Peyer's patch (tissue), 4 donors: ENCODE results near the gene ACTR1B. TPM values are rescaled to one million over a fixed set of nuclear protein-coding genes. Genes with fewer than 3 reads are reported as not detected.

Source experiments
- DNase-seq, 3 donors: peaks; one replicate each; pipeline ENCODE4 v3.0.0-alpha.2; 2017 to 2019
- H3K27ac ChIP-seq, 4 donors: fragments of 200-600 bp; sonication (generic); one replicate each; pipeline ENCODE4 v1.5.1; 2016 to 2019
- H3K27me3 ChIP-seq, 2 donors: fragments of 200-600 bp; sonication (generic); one replicate each; pipeline ENCODE4 v1.5.1; 2019
- H3K36me3 ChIP-seq, 3 donors: fragments of 200-600 bp; sonication (generic); one replicate each; pipeline ENCODE4 v1.5.1; 2016 to 2019
- H3K4me1 ChIP-seq, 4 donors: fragments of 200-600 bp; sonication (generic); one replicate each; pipeline ENCODE4 v1.5.1; 2016 to 2019
- H3K4me3 ChIP-seq, 4 donors: fragments of 200-600 bp; sonication (generic); 1 replicate in 3 of 4; 2 replicates in 1 of 4; pipeline ENCODE4 v1.5.1; 2016 to 2019; ENCODE audit warnings: mild to moderate bottlenecking in 1 of 4
- H3K9me3 ChIP-seq, 4 donors: fragments of 200-600 bp; sonication (generic); one replicate each; pipeline ENCODE4 v1.5.1; 2016 to 2019; ENCODE audit warnings: mild to moderate bottlenecking in 1 of 4
- CTCF ChIP-seq, 6 experiments: fragments of 450-650 bp in 4 of 6; fragments of 200-600 bp in 2 of 6; sonication (generic) in 1 of 6; IDR thresholded peaks; one replicate each; pipeline ENCODE4 v1.5.1; 2017 to 2019; ENCODE audit warnings: antibody characterized with exemption in 6 of 6, mild to moderate bottlenecking in 3 of 6, moderate library complexity in 1 of 6
- POLR2A ChIP-seq, 2 donors: fragments of 450-650 bp; IDR thresholded peaks; one replicate each; pipeline ENCODE4 v1.5.1; 2017; ENCODE audit warnings: antibody characterized with exemption in 2 of 2, mild to moderate bottlenecking in 2 of 2, moderate library complexity in 2 of 2
- total RNA-seq, 4 donors: library from RNA; depleted of rRNA; stranded (reverse); fragments of >200 nt; gene quantifications; one replicate each; pipeline ENCODE4 v1.1.0, GENCODE V29; 2016

Gene ACTR1B
- total RNA-seq, 4 donors from 2014 or later = 64.3 to 151 (median 89.1) TPM

- no peaks in the 10 kb centered on the region for H3K9me3 ChIP-seq
These were observed 39.1 kb upstream of the ACTR1B start for GRCh38 chr2:97702731-97703470.

GRCh38 chr2:97701851-97702465 lies 38.1 kb upstream of the ACTR1B start:
- no peak for TF ChIP-seq CTCF (IDR thresholded peaks at IDR 0.05)
- TF ChIP-seq POLR2A (IDR thresholded peaks at IDR 0.05) = no peak
- Histone ChIP-seq H3K4me1 (no peaks in the 10 kb centered on the region), H3K9me3 (no peaks in the 10 kb centered on the region), H3K27me3 (no peaks in the 10 kb centered on the region), H3K36me3 (no peaks in the 10 kb centered on the region), H3K4me3 (no peak overlapping the region), H3K27ac (no peak overlapping the region)
- peak in 1 of 3 donors; percentile 24 for DNase-seq

More at GRCh38 chr2:97702731-97703470, 39.1 kb upstream of the ACTR1B start:
- Histone ChIP-seq H3K36me3 (no peaks in the 10 kb centered on the region), H3K4me1 (peaks cover 0 to 9% (median 0%) of the 10 kb centered on the region in 4 donors), H3K4me3 (no peak overlapping the region), H3K27me3 (no peaks in the 10 kb centered on the region), H3K27ac (no peak overlapping the region)
- TF ChIP-seq POLR2A (IDR thresholded peaks at IDR 0.05) (no peak), CTCF (IDR thresholded peaks at IDR 0.05) (no peak)
- peak in 1 of 3 donors; percentile 13 for DNase-seq

GRCh38 chr2:97701186-97701585 lies 37.3 kb upstream of the ACTR1B start:
- Histone ChIP-seq H3K36me3 (no peaks in the 10 kb centered on the region), H3K27me3 (no peaks in the 10 kb centered on the region), H3K27ac (no peak overlapping the region), H3K4me3 (no peak overlapping the region), H3K4me1 (no peaks in the 10 kb centered on the region), H3K9me3 (no peaks in the 10 kb centered on the region)
- TF ChIP-seq POLR2A (IDR thresholded peaks at IDR 0.05) (no peak), CTCF (IDR thresholded peaks at IDR 0.05) (no peak)
- DNase-seq = peak in 1 of 3 donors; percentile 17

GRCh38 chr2:97699765-97700444 lies 36.1 kb upstream of the ACTR1B start:
- no peaks in the 10 kb centered on the region for H3K4me1 ChIP-seq
- H3K9me3 ChIP-seq = no peaks in the 10 kb centered on the region
- TF ChIP-seq CTCF (IDR thresholded peaks at IDR 0.05) (peak in 5 of 6 experiments; percentile 27 to 73 (median 60)), POLR2A (IDR thresholded peaks at IDR 0.05) (no peak)
- peak in 2 of 3 donors; percentile 35 to 78 for DNase-seq
- no peaks in the 10 kb centered on the region for H3K27me3 ChIP-seq
- H3K36me3 ChIP-seq = no peaks in the 10 kb centered on the region
- no peak overlapping the region for H3K27ac ChIP-seq
- H3K4me3 ChIP-seq = no peak overlapping the region

- Histone ChIP-seq H3K36me3 (no peaks in the 10 kb centered on the region), H3K9me3 (no peaks in the 10 kb centered on the region), H3K4me1 (no peaks in the 10 kb centered on the region), H3K27me3 (no peaks in the 10 kb centered on the region), H3K4me3 (no peak overlapping the region), H3K27ac (no peak overlapping the region)
- no peak for TF ChIP-seq POLR2A (IDR thresholded peaks at IDR 0.05)
- no peak for TF ChIP-seq CTCF (IDR thresholded peaks at IDR 0.05)
- DNase-seq = no peak
These were observed 34.7 kb upstream of the ACTR1B start for GRCh38 chr2:97698530-97698929.
